NT2/D1 (cell line): Measurements from ENCODE around the gene L3MBTL3.

Experiments
- SUZ12 ChIP-seq: IDR thresholded peaks from 2 replicates; pipeline ENCODE4 v1.6.1; 2011; ENCODE audit not compliant: insufficient read length, insufficient read depth; ENCODE audit errors: extremely low read depth
- YY1 ChIP-seq: IDR thresholded peaks from 2 replicates; pipeline ENCODE4 v1.6.1; 2011; ENCODE audit not compliant: insufficient read length, insufficient read depth
- ZNF274 ChIP-seq: IDR thresholded peaks from 2 replicates; pipeline ENCODE4 v1.6.1; 2011; ENCODE audit warnings: mild to moderate bottlenecking, low read depth, low read length

DNA sequence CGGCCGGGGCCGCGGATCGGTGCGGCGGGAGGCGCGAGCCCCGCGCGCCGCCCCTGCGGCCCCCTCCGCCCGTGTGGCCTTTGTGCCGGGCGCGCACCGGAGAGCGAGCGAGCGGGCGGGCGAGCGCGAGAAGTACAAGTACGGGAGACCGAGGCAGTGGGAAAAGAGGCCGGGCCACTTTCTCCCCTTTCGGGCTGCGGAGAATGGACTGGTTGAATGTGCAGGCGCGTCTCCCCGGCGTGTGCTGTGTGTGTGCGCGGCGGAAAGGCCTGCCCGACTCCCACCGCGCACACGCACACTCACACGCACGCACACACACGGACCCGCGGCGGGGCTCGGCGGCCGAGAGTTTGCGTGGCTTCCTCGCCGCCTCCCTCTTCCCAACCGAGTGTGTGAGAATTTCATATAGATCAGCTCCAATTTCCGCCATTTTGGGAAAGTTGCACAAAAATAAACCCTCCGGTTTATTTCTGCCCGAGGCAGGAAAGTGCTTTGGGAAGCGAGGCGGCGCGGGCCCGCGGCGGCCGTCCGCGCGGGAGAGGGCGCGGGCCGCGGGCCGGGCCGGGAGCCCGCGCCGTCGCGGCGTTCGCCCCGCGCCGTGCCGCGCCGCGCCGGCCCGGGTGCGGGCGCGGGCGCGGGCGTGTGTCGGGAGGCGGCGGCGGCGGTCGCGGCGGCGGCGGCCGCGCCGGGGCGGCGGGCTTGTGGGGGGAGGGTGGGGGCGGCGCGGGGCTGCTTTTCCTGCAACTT is 1.1 kb downstream of the L3MBTL3 start:
- TF ChIP-seq YY1 = no peak
- no peak for TF ChIP-seq ZNF274
- no peak for TF ChIP-seq SUZ12
